GM21390 (cell line): ENCODE results near the gene OSBPL1A.

Source experiments
- ATAC-seq: cut with Tn5 transposase; IDR thresholded peaks from one replicate; pipeline ENCODE4 v1.9.1; 2021; ENCODE audit not compliant: unreplicated experiment

Gene OSBPL1A

GRCh38 chr18:24230766-24231165 is 166.9 kb downstream of the OSBPL1A start:
- ATAC-seq, result no peak

GRCh38 chr18:24228667-24229041 is 169.0 kb downstream of the OSBPL1A start:
- ATAC-seq, result no peak

DNA sequence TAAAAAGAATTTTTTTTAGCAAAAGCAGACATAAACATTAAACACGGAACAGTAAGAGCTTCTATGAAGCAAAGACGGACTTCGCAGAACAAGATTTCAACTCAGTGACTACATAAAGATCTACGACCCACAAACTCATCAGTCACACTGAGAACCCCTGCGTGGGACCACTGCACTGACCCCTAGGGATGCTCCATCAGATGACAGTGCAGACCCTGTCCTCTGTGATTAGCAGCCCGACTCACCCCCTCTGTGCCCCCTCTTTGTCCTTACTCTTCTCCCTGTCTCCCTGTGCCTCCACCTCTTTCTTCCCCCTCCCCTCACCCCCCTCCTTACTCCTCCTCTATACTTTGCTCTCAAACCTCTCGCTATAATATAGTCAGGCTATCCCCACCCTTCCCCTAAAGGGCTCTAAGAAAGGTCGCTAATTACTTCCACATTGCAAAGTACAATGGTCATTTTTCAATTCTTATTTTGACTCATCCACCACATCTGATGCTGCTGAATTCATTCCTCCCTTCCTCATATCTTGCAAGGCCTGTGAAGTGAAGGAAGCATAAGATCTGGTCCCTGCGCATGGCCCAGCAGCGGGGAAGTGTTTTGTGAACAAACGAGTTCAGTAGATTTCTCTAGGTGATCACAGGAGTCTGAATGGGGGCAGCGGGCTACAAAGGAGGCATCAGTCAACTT is 169.5 kb downstream of the OSBPL1A start:
- no peak for ATAC-seq

GRCh38 chr18:24220318-24220688 is 177.3 kb downstream of the OSBPL1A start:
- ATAC-seq, result no peak

- no peak for ATAC-seq
These were observed 177.9 kb downstream of the OSBPL1A start for GRCh38 chr18:24219561-24220317.

DNA sequence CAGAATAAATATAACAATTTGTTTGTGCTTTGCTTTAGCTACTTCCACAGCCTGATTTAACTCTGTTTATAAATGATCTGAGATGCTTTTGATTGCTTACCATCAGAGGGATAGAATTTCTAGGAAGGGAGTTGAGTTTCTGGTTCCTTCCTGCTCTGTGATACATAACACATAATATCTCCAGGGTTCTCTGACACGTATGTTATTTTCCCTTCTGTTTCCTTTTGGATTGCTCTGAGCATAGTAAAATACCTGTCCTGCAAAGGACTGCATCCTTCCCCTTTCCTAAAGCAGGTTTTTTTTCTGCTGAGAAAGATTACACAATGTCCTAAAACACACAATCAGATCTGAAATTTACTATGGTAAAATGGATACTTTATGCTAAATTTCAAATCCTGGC is 182.7 kb downstream of the OSBPL1A start:
- ATAC-seq, result no peak

GRCh38 chr18:24214144-24214543 is 183.5 kb downstream of the OSBPL1A start:
- no peak for ATAC-seq

DNA sequence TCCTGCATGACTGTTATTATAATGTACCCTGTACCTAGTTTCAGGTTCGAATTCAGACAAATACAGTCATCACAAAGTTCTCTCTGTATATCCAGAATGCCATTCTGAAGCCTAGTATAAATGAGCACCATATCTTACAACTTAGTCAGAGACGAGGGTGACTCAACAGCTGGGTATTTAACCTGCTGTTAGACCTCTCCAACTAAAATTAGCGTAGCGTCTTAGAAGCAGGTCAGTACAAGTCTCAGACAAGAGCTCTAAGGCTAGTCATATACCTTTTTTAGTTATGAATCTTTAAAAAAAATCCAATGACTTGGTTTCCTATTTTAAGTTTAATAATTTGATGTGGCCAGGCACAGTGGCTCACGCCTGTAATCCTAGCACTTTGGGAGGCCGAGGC is 184.7 kb downstream of the OSBPL1A start:
- ATAC-seq, result no peak

GRCh38 chr18:24209558-24209957 is 188.1 kb downstream of the OSBPL1A start:
- no peak for ATAC-seq

- no peak for ATAC-seq
These were observed 189.2 kb downstream of the OSBPL1A start for GRCh38 chr18:24208270-24209035.

DNA sequence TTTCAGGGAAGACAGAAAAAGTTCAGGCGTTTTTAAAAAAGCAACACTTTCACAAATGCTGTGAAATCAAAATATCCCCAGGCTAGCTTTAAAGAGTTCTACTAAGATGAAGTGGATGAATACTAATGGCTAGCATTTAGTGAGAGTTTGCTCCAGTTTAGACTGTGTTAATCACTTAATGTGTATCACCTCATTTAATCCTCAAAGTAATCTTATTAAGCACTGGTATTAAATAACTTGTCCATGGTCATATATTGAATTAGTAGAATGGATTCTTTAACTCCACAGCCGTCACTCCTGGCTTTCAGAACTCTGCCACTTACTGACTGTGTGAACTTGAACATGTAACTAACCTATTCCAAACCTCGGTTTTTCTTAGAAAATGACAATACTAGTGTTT is 192.7 kb downstream of the OSBPL1A start:
- no peak for ATAC-seq

- no peak for ATAC-seq
These were observed 195.6 kb downstream of the OSBPL1A start for GRCh38 chr18:24201699-24202687.

- no peak for ATAC-seq
These were observed 196.9 kb downstream of the OSBPL1A start for GRCh38 chr18:24200494-24201290.

DNA sequence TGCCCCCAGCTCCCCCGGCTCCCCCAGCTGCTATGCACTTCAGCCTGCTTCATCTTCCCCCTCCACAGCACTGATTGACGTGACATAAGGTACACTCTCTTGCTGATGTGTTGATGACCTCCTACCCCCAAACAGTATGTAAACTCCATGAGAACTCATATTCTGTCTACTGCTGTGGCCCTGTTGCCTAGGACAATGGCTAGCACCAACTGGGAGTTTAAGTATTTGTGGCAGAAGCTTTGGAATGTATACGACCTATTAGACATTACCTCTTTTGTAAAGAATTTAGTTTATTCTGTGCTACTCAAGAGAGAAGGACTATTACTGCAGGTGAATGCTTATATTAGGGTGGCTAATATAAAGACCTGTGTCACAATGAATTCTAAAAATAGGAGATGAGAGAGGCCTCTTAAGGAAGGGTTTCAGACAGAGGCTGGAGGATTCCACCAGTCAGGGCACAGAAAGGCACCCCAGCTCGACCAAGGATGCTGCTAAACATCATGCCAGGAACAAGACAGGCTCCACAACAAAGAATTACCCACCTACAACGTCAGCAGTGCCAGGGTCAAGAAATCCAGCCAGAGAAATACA is 198.2 kb downstream of the OSBPL1A start:
- ATAC-seq, result no peak

DNA sequence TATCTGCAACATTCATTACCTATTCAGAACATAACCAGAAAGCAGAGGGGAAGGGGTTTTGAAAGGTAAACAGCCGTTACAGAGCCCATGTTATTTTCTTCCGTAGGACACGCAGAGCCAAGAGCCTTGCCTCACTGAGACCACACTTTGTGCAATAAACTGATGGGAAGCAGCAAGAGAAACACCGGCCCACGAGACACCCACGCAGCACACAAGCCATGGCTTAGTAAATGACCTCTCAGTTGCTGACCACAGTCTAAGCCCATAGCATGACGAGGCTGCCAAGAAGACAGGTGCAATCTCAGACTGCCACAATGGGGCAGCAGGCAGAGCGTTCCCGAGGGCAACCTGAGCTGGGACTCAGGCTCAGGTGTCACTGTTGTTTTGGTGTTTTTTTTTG is 199.2 kb downstream of the OSBPL1A start:
- no peak for ATAC-seq

DNA sequence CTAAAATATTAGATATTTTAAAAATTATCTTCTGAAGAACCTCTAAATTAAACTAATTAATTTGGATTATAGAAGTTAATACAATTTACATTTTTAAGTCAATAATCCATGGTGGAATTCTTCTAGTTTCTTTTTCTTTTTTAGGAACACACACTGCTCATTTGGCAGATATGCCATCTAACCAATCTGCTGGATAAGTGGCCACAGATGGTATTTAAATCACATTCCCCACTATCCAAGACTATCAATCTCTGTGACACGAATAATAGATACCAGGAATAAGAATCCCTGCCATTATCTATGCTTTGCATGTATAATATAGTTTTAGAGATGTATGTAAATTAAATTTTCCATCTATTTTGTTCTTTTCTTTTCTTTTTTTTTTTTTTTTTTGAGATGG is 200.2 kb downstream of the OSBPL1A start:
- ATAC-seq, result no peak

DNA sequence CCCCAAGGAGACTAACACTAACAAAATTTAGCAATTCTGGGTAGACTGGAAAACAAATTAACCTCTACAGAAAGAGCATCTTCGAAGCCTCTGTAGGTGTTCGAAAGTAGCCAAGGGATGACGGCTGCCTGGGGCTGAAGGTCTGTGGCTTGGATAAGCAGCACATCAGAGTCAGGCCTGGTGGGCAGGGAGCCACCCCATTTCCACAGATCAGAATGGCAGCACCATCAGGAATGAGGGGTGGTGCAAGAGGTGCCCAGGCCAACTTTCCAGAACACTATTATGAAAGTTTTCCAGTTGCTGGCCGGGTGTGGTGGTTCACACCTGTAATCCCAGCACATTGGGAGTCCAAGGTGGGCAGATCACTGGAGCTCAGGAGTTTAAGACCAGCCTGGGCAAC is 200.9 kb downstream of the OSBPL1A start:
- ATAC-seq, result no peak

- ATAC-seq, result no peak
These were observed 202.1 kb downstream of the OSBPL1A start for GRCh38 chr18:24195296-24196053.

DNA sequence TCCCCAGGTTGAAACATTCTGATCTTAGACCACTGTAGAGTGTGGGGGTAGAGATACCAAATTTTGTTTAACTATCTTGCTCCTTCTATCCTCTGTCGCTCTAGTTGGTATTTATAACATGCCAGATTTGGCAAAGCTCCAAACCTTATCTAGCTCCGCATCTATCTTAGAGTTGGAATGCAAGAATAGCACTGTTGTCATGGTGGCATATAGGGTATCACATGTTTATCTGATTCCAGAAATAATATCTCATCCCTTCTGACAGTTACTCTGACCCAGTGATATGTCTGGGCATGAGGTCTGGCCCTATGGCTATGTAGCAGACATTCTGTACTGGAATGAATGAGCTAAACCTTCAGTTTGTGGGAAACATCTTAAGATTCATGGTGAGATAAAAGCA is 207.0 kb downstream of the OSBPL1A start:
- no peak for ATAC-seq
